HG02970 (cell line): ENCODE data around the gene C5orf47.
"Not testable (repeated sequence)": the region's sequence is repeated elsewhere in the genome, so short reads cannot be mapped to it uniquely, and the experiment has no call there.

Experiments used
- ATAC-seq: cut with Tn5 transposase; IDR thresholded peaks from one replicate; pipeline ENCODE4 v1.9.1; 2021; ENCODE audit warnings: mild to moderate bottlenecking, moderate library complexity, moderate number of reproducible peaks; ENCODE audit not compliant: unreplicated experiment, low FRiP score

The C5orf47 gene

DNA sequence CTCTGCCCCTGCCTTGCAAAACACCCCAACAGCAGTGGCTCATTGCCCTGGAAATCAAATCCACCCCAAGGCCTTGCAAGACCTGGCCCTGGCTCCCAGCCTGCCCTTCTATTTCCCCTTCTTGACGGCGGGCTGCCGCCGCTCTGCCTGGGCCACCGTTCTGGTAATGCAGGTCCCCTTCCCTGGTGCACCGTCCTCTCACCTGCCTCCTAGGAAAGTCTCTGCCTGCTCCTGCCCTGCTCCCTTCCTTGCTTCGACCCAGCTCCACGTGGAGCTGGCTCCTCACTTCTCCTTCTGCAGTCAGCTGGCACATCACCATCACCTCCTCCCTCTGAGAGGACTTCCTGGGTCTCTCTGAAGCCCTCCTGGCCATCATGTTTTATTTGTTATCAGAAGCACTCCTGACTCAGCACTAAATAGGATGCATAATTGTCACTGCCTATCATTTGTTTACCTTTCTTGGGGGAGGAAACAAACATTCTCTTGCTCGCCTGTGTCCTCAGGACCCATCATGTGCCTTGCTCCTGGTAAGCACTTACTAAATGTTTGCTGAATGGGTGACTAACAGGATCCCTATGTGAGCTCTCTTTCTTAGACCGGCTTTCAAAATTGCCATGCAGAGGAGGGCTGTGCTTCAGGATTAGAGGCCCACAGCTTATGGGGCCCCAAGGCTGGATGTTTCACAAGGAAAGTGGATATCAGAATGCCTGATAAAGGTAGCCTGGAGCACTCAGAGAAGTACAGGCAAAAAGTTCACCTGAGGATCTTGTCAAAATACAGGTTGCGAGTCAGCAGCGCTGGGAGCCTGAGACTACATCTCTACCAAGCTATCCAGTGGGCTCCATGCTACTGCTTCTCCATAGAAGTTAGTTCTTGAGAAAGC, 19.6 kb upstream of the C5orf47 start:
- no peak for ATAC-seq

DNA sequence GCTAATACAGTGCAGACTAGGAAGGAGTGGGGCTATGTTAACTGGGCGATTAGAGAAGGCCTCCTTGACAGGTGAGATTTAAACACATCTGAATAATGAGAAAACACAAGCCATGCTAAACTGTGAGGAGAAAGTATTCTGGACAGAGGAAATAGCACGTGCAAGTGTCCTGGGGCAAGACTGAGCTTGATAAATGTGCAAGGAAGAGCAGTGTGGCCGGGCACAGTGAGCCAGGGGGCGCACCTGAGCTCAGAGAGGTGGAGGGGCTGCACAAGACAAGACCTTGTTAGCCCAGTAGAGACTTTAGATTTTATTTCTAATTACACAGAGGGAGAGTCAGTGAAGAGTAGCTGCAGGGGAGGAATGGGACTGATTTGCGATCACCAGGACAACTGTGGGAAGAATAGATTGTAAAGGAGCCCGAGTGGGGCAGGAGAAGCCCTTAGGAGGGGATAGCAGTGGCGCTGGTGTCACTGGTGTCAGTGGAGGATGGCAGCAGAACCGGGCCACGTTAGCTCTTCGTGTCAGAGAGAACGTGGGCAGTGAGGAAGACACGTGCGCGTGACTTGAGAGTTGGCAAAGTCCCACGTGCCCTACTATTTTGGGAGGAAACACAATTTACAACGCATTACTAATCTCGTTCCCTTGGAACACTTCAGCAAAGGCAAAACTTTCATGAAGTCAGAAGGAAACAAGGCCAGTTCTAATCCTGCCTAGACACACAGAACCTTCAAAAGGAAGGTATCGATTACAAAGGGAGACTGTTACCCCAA, 17.9 kb upstream of the C5orf47 start:
- ATAC-seq = no peak

DNA sequence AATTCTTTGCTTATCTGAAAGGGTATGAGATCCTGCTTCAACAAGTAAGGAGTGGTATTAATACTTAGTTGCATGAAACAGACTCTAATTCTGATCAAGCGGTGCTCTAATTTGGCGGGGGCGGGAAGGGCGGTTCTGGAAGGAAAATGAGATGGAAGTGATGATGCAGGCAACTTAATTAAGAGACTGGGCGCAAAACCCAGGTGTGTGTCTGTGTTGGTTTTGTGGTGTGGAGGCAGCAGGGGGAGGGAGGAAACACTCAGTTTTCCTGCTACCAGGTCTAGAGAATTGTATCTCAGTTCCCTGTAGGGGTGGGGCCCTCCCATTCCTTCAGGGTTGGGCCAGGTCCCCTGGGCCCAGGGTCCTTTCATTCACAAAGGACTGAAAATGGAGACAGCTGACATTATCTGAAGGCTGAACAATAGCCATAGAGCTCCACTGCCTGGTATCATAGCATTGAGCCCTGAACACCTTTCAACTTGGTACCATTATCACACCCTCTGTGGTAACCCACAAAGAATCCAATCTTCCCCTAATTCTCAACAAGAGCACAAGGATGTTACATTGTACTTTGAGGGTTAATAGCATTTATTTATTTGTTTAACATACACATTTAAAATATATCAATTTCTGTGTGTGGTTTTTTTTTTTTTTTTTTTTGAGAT, 17.2 kb upstream of the C5orf47 start:
- ATAC-seq = no peak

DNA sequence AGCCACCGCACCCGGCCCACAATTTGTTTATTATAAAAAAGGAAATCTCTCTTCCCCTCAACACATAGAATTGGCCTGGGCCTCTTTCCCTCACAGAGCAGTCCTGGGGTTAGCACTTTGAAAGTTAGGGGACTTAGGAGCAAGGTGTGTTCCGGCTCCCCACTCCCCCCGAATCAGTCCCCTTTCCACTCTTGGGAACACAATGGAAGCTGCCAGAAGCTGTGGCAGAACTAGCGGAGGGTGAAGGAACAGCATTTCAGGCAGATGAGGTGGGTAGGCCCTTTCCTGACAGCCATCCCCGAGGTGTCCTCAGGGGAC, 16.4 kb upstream of the C5orf47 start:
- no peak for ATAC-seq

DNA sequence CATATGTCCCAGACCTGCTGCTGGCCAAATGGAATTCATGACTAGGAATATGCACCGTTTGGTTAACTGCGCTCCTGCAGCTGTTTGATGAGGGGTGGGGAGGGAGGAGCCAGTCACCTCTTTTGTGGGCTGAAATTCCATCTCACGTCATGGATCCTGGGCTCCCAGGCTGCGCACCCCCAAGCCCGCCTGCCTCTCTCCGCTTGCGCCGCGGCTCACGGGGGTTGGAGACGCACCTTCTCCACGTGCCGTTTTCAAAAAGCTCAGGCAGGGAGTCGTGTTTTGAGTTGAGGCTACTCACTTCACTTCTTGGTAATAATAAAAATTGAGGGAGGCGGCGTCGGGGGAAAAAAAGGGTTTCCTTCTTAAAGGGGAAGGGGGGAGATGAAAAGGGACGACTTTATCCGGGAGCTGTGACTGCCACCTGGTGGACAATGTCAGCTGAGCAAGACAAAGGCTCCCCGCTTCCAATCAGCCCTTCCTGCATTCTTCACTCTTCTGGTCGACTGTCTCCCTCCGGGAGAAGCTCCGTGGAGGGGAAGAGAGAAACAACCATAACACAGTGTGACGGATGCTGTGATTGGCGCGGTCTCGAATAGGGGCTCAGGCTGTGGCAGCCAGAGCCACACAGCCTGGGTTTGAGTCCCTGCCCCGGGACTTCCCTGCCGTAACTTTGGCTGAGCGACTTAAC, 15.9 kb upstream of the C5orf47 start:
- ATAC-seq = peak; percentile 64

DNA sequence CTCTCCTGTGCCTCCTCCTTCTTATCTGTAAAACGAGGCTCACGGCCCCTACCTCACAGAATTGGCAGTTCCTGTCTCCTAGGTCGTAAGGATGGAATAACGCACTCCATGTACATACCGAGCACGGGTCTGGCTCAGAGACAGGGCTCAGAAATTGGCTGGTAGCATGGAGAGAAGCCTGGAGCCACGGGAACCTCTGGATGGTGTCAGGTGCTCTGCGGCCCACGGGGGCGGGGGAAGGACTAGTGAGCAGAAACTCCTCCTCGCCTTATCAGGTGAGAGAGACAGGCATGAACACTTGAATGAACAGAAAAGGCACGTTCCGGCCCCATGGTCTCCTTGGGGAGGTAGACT, 15.4 kb upstream of the C5orf47 start:
- peak; percentile 5 for ATAC-seq

DNA sequence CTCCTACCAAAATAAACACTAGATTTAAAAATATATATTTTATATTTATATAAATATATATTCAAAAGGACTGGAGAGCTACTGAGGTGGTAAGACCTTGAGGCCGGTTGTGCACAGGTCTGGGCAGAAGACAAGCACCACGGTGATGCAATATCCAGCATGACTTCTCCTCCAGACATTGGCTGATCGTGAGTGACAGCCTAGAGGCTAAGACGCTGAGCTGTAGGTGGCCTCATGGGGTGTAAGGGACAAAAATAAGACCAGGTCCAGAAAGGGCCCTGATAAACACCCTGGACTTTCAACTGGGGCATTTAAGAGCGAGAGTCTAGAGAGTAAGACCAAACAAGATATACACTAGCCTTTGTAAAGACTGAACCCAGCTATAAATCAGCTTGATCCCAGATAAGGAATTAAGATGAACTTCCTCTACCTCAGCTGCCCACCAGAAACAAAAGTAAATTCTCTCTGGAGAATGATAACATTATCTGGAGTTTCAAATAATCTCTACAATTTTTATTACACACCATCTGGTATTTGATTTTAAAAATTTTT, 14.2 kb upstream of the C5orf47 start:
- ATAC-seq = no peak

DNA sequence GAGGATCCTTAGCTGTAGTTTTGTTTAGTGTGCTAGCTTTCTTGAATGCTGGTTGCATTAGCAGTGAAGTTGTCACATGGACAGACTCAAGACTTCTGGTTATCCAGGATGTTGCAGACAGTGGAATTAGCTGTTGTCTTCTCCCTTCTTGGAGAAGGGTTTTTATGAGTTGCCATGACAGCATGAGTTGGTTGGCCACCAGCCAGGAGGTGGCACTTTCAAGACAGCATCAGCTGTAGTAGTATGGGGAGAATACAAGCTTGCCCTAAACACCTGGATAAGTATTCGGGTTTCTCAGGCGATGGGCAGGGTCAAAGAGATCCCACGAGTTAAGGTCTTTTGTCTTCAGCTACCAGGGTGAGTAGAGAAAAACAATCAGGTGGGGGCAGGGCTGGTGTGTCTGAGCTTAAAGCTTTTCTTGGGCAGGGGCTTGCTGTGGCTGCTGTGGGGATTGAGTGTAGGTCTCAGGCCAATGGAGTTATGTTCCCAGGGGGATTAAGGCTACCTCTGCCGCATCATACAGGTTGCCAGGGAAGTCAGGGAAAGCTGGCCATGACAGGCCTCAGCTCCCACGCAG, 7.7 kb upstream of the C5orf47 start:
- no peak for ATAC-seq

DNA sequence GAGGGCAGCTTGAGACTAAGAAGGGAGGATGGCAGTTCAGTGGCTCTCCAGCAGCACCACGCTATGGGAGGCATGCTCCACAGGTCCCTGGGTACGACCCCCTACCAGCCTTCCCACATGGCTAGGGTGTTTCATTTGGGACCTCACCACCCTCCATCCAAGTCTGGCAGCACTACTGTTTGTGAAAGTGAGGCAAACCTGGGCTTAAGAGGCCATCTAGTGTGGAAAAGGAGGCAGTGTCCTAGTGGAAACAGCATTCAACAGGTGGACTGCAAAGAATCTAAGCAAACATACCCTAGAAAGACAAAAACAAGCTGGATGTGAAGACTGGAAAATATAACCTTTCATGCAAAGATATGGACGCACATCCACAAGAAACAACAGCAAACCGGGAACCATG, 4.8 kb upstream of the C5orf47 start:
- no peak for ATAC-seq

DNA sequence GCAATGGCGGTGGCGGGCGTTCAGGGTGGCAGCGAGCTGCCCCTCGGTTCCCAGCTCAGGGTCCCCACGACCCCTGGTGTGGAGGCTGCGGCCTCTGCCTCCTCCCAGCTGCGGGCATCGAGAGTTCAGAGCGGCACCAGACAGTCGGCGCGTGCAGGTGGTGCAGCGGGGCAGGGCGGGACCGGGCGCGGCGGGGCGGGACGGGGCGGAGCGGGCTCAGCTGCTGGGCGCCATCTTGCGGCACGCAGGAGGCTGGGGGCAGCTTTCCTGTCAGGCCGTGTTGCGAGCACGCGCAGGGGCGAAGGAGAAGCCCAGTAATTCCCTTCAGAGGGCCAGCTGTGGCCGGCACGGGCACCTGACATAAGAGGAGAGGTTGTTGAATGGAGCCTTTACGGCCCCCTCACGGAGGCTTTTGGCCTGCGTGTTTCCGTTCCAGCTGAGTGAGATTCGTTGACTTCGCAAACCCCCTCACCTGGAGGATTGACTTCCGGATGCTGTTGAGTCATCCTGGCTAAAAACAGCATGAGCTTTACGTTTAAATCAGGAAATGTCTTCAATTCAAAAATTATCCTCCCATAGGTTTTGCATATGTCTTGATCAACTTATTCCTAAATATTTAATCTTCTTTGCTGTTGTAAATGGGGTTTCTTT, 587 bp downstream of the C5orf47 start:
- no peak for ATAC-seq

DNA sequence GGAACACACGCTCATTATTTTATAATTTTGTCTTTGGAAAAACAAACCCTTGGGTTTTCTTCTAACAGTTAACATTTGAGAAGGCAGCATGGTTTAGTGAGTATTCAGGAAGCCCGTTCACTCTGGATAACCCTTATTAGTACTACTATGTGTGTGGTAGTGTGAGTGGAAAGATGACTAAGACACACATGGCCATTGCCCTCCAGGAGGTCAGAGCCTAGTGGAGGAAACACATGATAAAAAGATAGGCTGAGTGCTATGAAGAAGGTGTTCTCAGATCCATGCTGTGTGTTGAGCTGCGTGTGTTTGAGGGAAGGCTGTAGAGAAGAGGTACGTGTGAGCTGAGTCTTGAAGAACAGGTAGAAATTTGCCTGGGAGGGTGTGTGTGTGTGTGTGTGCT, 8.4 kb downstream of the C5orf47 start:
- no peak for ATAC-seq

DNA sequence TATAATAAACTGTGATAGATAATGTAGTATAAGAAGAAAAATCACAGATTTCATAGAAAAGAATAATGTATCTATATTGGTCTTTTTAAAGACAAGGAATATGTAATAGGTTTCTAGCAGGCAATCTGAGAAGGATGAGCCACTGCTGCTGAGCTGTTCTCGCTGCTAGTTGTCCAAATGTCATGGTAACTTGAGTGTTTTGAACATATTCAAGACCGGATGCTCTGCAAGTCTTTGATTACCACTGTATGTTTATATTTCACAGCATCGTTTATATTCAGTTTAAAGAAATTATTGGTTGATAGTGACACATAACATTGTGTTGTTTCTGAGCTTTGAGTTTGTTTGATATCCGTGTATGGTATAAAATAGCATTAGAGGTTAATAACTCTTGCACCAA, 9.6 kb downstream of the C5orf47 start:
- no peak for ATAC-seq

DNA sequence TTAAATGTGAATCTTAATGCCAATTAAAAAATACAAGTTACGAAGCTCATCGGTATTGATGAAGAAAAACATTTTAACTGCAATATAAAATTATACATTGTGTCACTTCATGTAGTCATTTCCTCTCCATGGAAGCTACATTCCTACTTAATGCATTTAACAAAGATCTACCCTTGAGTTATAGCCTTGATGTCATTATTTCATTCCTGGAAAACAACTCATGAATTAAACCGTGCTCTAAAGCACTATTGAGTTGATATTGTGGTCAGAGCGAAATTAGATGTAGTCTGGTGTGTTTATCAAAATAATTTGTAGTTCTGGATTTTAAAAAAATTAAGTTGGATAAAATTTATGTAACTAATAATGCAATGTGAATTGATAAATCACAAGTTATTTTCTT, 11.1 kb downstream of the C5orf47 start:
- no peak for ATAC-seq

DNA sequence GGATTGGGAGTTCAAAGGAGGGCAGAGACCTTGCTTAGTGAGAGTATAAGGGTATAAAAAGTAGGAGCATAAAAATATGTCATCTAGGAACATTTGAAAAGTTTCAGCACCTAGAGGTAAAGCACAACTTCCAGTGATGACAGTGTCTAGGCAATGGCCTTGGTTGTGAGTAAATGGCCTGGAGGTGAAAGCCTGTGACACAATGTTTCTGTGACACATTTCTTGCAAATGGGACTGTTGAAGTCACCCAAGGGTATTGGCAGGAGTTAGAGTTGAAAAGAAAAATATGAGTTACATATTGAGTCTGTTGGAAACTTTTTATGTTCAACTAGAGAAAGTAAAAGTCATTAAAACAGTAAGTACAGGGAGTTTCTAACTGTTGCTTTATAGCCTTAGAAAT, 14.8 kb downstream of the C5orf47 start:
- no peak for ATAC-seq

DNA sequence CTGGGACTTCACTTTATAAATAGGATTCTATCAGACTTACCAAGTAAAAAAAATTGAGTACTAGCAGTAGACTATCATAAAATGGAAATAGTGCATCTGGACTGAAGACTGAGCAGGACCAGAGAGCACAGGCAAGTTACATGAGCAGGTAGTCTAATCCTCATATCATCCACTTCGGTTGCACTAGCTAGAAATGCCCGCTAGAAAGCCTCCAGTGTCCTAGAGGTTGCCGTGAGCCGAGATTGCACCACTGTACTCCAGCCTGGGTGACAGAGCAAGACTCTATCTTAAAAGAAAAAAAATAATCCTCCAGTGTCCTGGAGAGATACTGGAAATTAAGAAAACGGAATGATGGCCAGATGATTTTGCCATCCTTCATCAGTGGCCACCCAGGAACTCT, 20.0 kb downstream of the C5orf47 start:
- ATAC-seq = no peak

DNA sequence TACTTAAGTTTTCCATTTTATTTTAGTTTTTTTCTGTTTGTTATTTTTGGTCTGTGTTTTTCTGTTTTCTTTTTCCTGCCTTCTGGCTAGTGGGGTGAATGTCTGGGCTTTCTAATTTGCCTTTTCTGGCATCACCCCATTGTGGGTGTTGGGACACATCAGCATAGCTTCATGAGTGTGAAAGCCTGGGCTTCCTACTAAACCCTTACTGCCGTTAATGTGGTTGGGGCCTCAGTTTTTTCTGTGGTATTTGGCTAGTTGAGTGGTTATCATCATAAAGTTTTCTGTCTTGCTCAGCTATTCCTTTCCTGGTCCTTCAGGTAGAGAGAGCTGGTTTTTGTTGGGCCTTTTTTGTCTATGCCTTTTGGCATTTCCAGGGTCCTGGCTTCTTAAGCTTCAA, 21.4 kb downstream of the C5orf47 start:
- no peak for ATAC-seq

DNA sequence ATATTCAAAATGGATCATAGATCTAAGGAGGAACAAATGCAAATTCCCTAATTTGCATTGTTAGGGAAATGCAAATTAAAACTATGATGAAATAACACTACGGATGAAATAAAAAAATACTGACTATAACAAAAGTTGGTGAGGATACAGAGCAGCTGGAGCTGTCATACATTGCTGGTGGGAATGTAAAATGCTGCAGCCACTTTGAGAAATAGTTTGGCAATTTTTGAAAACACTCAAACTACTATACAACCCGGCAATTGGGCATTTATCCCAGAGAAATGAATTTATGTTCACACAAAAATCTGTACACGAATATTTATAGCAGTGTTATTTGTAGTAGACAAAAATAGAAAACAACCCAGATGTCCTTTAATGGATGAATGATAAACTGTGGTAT, 22.5 kb downstream of the C5orf47 start:
- no peak for ATAC-seq

DNA sequence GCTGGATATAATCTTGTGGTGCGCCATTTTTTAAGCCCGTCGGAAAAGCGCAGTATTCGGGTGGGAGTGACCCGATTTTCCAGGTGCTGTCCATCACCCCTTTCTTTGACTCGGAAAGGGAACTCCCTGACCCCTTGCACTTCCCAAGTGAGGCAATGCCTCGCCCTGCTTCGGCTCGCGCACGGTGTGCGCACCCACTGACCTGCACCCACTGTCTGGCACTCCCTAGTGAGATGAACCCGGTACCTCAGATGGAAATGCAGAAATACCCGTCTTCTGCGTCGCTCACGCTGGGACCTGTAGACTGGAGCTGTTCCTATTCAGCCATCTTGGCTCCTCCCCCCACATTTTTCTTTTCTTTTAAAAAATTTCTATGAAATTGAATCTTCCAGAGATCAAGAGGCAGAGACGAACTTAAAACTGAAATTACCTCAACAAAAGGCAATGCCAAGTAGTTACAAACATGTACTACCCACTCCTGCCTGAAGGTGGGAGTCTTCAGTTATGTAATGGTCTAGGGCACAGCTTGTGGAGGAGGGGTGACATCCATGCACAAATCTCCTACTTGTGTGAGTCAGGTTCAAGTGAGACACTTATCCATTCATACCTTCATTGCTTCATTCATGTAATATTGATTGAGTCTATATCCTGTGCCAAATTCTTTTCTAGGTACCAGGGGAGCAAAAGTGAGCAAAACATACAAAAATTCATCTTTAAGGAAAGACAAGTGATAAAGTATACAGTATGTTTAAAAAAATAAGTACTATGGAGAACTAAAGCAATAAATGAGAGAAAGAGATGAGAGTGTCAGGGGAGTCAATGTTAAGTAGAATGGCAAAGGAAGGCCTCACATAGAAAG, 31.3 kb downstream of the C5orf47 start:
- ATAC-seq = not testable (repeated sequence)

DNA sequence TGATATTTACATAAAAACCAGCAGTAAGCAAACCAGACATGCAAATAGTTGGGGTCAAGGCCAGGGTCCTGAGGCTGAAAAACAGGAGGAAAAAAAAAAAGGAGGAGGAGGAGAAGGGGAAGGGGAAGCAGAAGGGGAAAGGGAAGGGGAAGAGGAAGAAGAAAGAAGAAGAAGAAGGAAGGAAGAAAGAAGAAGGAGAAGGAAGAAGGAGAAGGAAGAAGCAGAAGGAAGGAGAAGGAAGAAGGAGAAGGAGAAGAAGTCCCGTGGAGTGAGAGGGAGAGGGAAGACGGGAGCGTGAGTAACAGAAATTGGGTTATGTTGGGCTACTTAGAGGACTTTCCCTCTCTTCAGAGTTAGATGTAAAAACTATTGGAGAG, 31.9 kb downstream of the C5orf47 start:
- no peak for ATAC-seq
